HG03103 (cell line): Measurements from ENCODE around the gene MTA2.
"Not testable (repeated sequence)": the region's sequence is repeated elsewhere in the genome, so short reads cannot be mapped to it uniquely, and the experiment has no call there.

Experiments
- ATAC-seq: cut with Tn5 transposase; IDR thresholded peaks from one replicate; pipeline ENCODE4 v1.9.1; 2021; ENCODE audit warnings: low read depth; ENCODE audit not compliant: unreplicated experiment

Gene MTA2

GRCh38 chr11:62593434-62594044, 8.1 kb downstream of the MTA2 start:
- ATAC-seq: no peak

- no peak for ATAC-seq
Observed at GRCh38 chr11:62592989-62593421, 8.7 kb downstream of the MTA2 start.

GRCh38 chr11:62592146-62592815, 9.4 kb downstream of the MTA2 start:
- no peak for ATAC-seq

GRCh38 chr11:62591448-62592145, 10.1 kb downstream of the MTA2 start, which contains the start of gene TUT1:
Gene TUT1, minus strand, starts transcription at chr11:62591523. Its CDS starts 38 bp downstream, at chr11:62591485.
- ATAC-seq: peak; percentile 79

GRCh38 chr11:62588966-62589637, 12.6 kb downstream of the MTA2 start:
- ATAC-seq: no peak

- not testable (repeated sequence) for ATAC-seq
Observed at GRCh38 chr11:62585356-62585755, 16.3 kb downstream of the MTA2 start.

- not testable (repeated sequence) for ATAC-seq
Observed at GRCh38 chr11:62581735-62582134, 19.9 kb downstream of the MTA2 start.

GRCh38 chr11:62580959-62581715, 20.5 kb downstream of the MTA2 start:
- ATAC-seq: no peak

GRCh38 chr11:62579252-62579651, 22.4 kb downstream of the MTA2 start:
- ATAC-seq: no peak

GRCh38 chr11:62578541-62578940, 23.1 kb downstream of the MTA2 start:
- no peak for ATAC-seq

- no peak for ATAC-seq
Observed at GRCh38 chr11:62577046-62577714, 24.5 kb downstream of the MTA2 start.

GRCh38 chr11:62575837-62576236, 25.8 kb downstream of the MTA2 start:
- no peak for ATAC-seq

GRCh38 chr11:62575156-62575555, 26.5 kb downstream of the MTA2 start:
- no peak for ATAC-seq

GRCh38 chr11:62574363-62575071, 27.1 kb downstream of the MTA2 start:
- no peak for ATAC-seq

- ATAC-seq: peak; percentile 87
Observed at GRCh38 chr11:62573592-62574362, 27.9 kb downstream of the MTA2 start, which contains the start of gene EEF1G. Gene EEF1G, minus strand, starts transcription at chr11:62573891. Its CDS starts 49 bp downstream, at chr11:62573842.

- ATAC-seq: no peak
Observed at GRCh38 chr11:62573006-62573591, 28.6 kb downstream of the MTA2 start.

- ATAC-seq: no peak
Observed at GRCh38 chr11:62572431-62572830, 29.2 kb downstream of the MTA2 start.

- not testable (repeated sequence) for ATAC-seq
Observed at GRCh38 chr11:62571493-62571892, 30.2 kb downstream of the MTA2 start.
